Fibroblast of lung (primary cell): ENCODE data around the gene OR52I1. TPM values are rescaled to one million over a fixed set of nuclear protein-coding genes. Genes with fewer than 3 reads are reported as not detected.

Source experiments
- DNase-seq, 2 donors: peaks; one replicate each; pipeline versions ENCODE4 v3.0.0 to v3.0.0-alpha.2; 2010; ENCODE audit warnings: low read depth in 2 of 2
- H2AFZ ChIP-seq: 2 replicates; pipeline ENCODE4 v1.5.1; 2012; ENCODE audit warnings: low read length, control low read depth, inconsistent platforms
- H3K27ac ChIP-seq: 2 replicates; pipeline ENCODE4 v1.5.1; 2011; ENCODE audit warnings: low read length, control low read depth; ENCODE audit not compliant: insufficient read depth
- H3K27me3 ChIP-seq: 2 replicates; pipeline ENCODE4 v1.5.1; 2011; ENCODE audit warnings: mild to moderate bottlenecking, low read length; ENCODE audit not compliant: control insufficient read depth, insufficient read depth
- H3K36me3 ChIP-seq: 2 replicates; pipeline ENCODE4 v1.5.1; 2011; ENCODE audit warnings: low read length; ENCODE audit not compliant: control insufficient read depth, insufficient read depth
- H3K4me1 ChIP-seq: 2 replicates; pipeline ENCODE4 v1.5.1; 2011; ENCODE audit warnings: low read length; ENCODE audit not compliant: control insufficient read depth, insufficient read depth; ENCODE audit errors: extremely low read depth
- H3K4me2 ChIP-seq: 2 replicates; pipeline ENCODE4 v1.5.1; 2011; ENCODE audit warnings: low read length, control low read depth; ENCODE audit not compliant: insufficient read depth; ENCODE audit errors: extremely low read depth
- H3K4me3 ChIP-seq, 4 experiments: fragments of 200-600 bp in 1 of 4; sonication (generic) in 1 of 4; replicated peaks in 1 of 4; 2 replicates each; pipeline ENCODE4 v1.5.1; 2011 to 2016; ENCODE audit warnings: low read length in 4 of 4, low read depth in 3 of 4, mild to moderate bottlenecking in 3 of 4, control low read depth in 2 of 4, inconsistent platforms in 1 of 4, mixed read lengths in 1 of 4; ENCODE audit not compliant: insufficient read depth in 1 of 4; ENCODE audit errors: control extremely low read depth in 1 of 4
- H3K79me2 ChIP-seq: 2 replicates; pipeline ENCODE4 v1.5.1; 2012; ENCODE audit warnings: mild to moderate bottlenecking, low read length, inconsistent platforms; ENCODE audit not compliant: control insufficient read depth, insufficient read depth
- H3K9ac ChIP-seq: 2 replicates; pipeline ENCODE4 v1.5.1; 2011; ENCODE audit warnings: mild to moderate bottlenecking, low read length, control low read depth; ENCODE audit not compliant: insufficient read depth
- H3K9me3 ChIP-seq: 2 replicates; pipeline ENCODE4 v1.5.1; 2012; ENCODE audit warnings: low read depth, low read length; ENCODE audit not compliant: control insufficient read depth, insufficient read depth
- H4K20me1 ChIP-seq: 2 replicates; pipeline ENCODE4 v1.5.1; 2011; ENCODE audit warnings: low read length; ENCODE audit not compliant: control insufficient read depth, insufficient read depth; ENCODE audit errors: extremely low read depth
- CTCF ChIP-seq, 2 donors: IDR thresholded peaks in 1 of 2; conservative IDR thresholded peaks in 1 of 2; 1 replicate in 1 of 2; 2 replicates in 1 of 2; pipeline ENCODE4 v1.5.1; 2011 to 2012; ENCODE audit warnings: low read length in 2 of 2, control low read depth in 1 of 2, inconsistent platforms in 1 of 2, low read depth in 1 of 2, mild to moderate bottlenecking in 1 of 2
- EZH2 ChIP-seq: IDR thresholded peaks from 2 replicates; pipeline ENCODE4 v1.5.1; 2012; ENCODE audit warnings: low read length, control low read depth, mild to moderate bottlenecking; ENCODE audit errors: missing control alignments
- polyA plus RNA-seq, 2 donors: library from polyadenylated mRNA; depleted of rRNA in 1 of 2; stranded (reverse) in 1 of 2; unstranded in 1 of 2; fragments of >200 nt; gene quantifications; 2 replicates each; pipeline ENCODE4 v1.2.1, GENCODE V29; 2011 to 2012; ENCODE audit warnings: missing spikeins in 1 of 2
- total RNA-seq: library from RNA; depleted of rRNA; stranded (reverse); fragments of >200 nt; gene quantifications from 2 replicates; pipeline ENCODE4 v1.2.1, GENCODE V29; 2014

The OR52I1 gene
- total and polyA plus RNA-seq, 2 donors (not counting 1 experiment from before 2014, with no cell fraction given): not detected

GRCh38 chr11:4605057-4605456 is 11.2 kb downstream of the OR52I1 start:
- Histone ChIP-seq H3K9ac (no peak overlapping the region), H3K4me2 (no peak overlapping the region), H3K4me1 (peaks cover 5% of the 10 kb centered on the region), H3K27ac (no peak overlapping the region), H3K4me3 (no peak overlapping the region), H3K27me3 (no peaks in the 10 kb centered on the region), H3K36me3 (peaks cover 2% of the 10 kb centered on the region), H2AFZ (no peak overlapping the region), H4K20me1 (no peaks in the 10 kb centered on the region), H3K9me3 (no peaks in the 10 kb centered on the region), H3K79me2 (peaks cover 3% of the 10 kb centered on the region)
- TF ChIP-seq CTCF (conservative IDR thresholded peaks at IDR 0.05 in 1 of 2, IDR thresholded peaks at IDR 0.05 in 1 of 2; ENCODE audit: low read depth in 1 of 2, low read length in 2 of 2): no peak
- TF ChIP-seq EZH2: no peak
- no peak for DNase-seq

GRCh38 chr11:4606231-4607015 is 12.6 kb downstream of the OR52I1 start:
- H3K4me2 ChIP-seq: peak overlapping the region; percentile 80
- H3K9me3 ChIP-seq: no peaks in the 10 kb centered on the region
- H3K4me3 ChIP-seq: peak overlapping the region; percentile 45 to 88 (median 63)
- H3K79me2 ChIP-seq: peaks cover 3% of the 10 kb centered on the region
- H3K4me1 ChIP-seq: peaks cover 5% of the 10 kb centered on the region
- no peak overlapping the region for H3K9ac ChIP-seq
- no peaks in the 10 kb centered on the region for H4K20me1 ChIP-seq
- no peaks in the 10 kb centered on the region for H3K27me3 ChIP-seq
- H3K27ac ChIP-seq: no peak overlapping the region
- H2AFZ ChIP-seq: no peak overlapping the region
- no peak for TF ChIP-seq EZH2
- TF ChIP-seq CTCF (conservative IDR thresholded peaks at IDR 0.05 in 1 of 2, IDR thresholded peaks at IDR 0.05 in 1 of 2; ENCODE audit: low read depth in 1 of 2, low read length in 2 of 2): no peak
- peak; percentile 11 to 44 for DNase-seq
- H3K36me3 ChIP-seq: peaks cover 2% of the 10 kb centered on the region

GRCh38 chr11:4607096-4607495 is 13.3 kb downstream of the OR52I1 start:
- no peaks in the 10 kb centered on the region for H3K9me3 ChIP-seq

More at GRCh38 chr11:4607096-4607495, 13.3 kb downstream of the OR52I1 start:
- H3K36me3 ChIP-seq: peaks cover 2% of the 10 kb centered on the region
- peaks cover 3% of the 10 kb centered on the region for H3K79me2 ChIP-seq
- peaks cover 5% of the 10 kb centered on the region for H3K4me1 ChIP-seq
- DNase-seq: peak; percentile 18 to 23
- no peaks in the 10 kb centered on the region for H4K20me1 ChIP-seq
- no peak overlapping the region for H3K9ac ChIP-seq
- TF ChIP-seq CTCF (conservative IDR thresholded peaks at IDR 0.05 in 1 of 2, IDR thresholded peaks at IDR 0.05 in 1 of 2; ENCODE audit: low read depth in 1 of 2, low read length in 2 of 2): no peak
- TF ChIP-seq EZH2: no peak
- H2AFZ ChIP-seq: peak overlapping the region; percentile 78
- peak overlapping the region; percentile 45 to 88 (median 63) for H3K4me3 ChIP-seq
- no peaks in the 10 kb centered on the region for H3K27me3 ChIP-seq
- no peak overlapping the region for H3K27ac ChIP-seq
- peak overlapping the region; percentile 80 for H3K4me2 ChIP-seq
